Measurements from ENCODE around the gene NLK.

The NLK gene

DNA sequence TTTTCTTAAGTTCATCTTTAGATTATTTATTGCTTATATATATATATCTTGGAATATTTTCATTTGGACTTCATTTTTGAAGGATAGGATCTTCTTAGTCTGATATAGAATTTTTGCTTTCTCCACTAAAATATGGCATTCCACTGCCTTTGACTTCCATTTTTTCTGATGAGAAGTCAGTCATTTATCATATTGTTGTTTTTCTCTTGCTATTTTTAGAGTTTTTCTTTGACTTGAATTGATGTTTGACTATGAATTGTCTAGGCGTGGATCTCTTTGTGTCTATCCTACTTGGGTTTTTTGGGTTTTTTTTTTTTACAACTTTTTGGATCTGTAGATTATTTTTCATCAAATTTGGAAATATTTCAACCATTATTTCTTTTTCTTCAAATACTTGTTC lies 67.7 kb downstream of the NLK start:
- Histone ChIP-seq H3K27ac (ENCODE audit: low read depth, low read length) (no peak overlapping the region), H2AFZ (ENCODE audit: low read length, unreplicated experiment) (no peak overlapping the region), H3K79me2 (ENCODE audit: control insufficient read depth, insufficient read depth, low read length, unreplicated experiment) (peaks cover 16% of the 10 kb centered on the region), H3K4me1 (ENCODE audit: control insufficient read depth, insufficient read depth, low read length, unreplicated experiment) (peaks cover 17% of the 10 kb centered on the region), H3K27me3 (ENCODE audit: insufficient read depth, low read length) (no peaks in the 10 kb centered on the region), H3K4me3 (ENCODE audit: low read depth, low read length) (no peak overlapping the region), H3K36me3 (ENCODE audit: insufficient read depth, low read length) (0 out of 2 replicates have a peak, but pooled peaks cover 4% of the 10 kb centered on the region)

DNA sequence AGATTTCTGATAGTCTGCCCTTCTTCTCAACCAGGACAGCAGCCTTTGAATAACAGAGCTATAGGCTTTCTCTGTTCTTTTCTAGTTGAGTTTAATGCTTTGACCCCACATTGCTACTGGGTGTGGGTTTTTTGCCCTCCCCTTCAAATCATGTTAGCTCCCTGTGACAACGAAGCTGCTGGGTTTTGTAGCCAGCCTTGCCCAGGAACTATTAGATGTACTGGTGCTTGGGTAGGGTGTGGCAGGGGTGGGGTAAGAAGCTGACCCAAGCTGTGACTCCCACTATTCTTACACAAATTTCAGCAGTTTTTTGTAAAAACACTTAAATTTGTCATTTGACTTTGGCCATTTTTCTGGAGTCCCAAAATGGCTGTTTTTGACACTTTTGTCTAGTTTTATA lies 69.7 kb downstream of the NLK start:
- H3K4me1 ChIP-seq (ENCODE audit: control insufficient read depth, insufficient read depth, low read length, unreplicated experiment) = peaks cover 17% of the 10 kb centered on the region
- H3K79me2 ChIP-seq (ENCODE audit: control insufficient read depth, insufficient read depth, low read length, unreplicated experiment) = peaks cover 17% of the 10 kb centered on the region
- peak overlapping the region; percentile 37; the same call in 1 of the 2 replicates for H3K27ac ChIP-seq (ENCODE audit: low read depth, low read length)
- H2AFZ ChIP-seq (ENCODE audit: low read length, unreplicated experiment) = peak overlapping the region; percentile 83
- H3K4me3 ChIP-seq (ENCODE audit: low read depth, low read length) = peak overlapping the region; percentile 34; the same call in 1 of the 2 replicates
- H3K27me3 ChIP-seq (ENCODE audit: insufficient read depth, low read length) = no peaks in the 10 kb centered on the region
- H3K36me3 ChIP-seq (ENCODE audit: insufficient read depth, low read length) = 0 out of 2 replicates have a peak, but pooled peaks cover 4% of the 10 kb centered on the region

DNA sequence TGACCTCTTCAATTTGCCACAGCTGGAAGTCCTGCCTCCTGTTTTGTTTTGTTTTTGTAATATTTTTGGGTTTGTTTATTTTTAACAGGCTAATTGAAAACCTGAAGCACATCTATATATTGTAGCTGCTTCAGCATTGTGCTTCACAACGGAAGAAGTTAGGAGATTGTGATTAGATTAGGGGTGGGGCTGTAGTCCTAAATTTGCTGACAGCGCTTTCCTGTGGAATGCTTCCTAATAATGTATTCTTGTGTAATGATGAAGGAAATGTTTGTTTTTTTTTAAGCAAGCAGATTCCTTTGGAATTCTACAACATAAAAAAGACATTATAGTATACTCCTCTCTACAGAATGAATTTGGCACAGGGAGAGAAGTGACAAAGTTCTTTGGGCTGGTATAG lies 70.1 kb downstream of the NLK start:
- H3K27me3 ChIP-seq (ENCODE audit: insufficient read depth, low read length) = no peaks in the 10 kb centered on the region
- H3K4me1 ChIP-seq (ENCODE audit: control insufficient read depth, insufficient read depth, low read length, unreplicated experiment) = peaks cover 19% of the 10 kb centered on the region
- H3K27ac ChIP-seq (ENCODE audit: low read depth, low read length) = peak overlapping the region; percentile 37; the same call in 1 of the 2 replicates
- peak overlapping the region; percentile 34; the same call in 1 of the 2 replicates for H3K4me3 ChIP-seq (ENCODE audit: low read depth, low read length)
- peaks cover 17% of the 10 kb centered on the region for H3K79me2 ChIP-seq (ENCODE audit: control insufficient read depth, insufficient read depth, low read length, unreplicated experiment)
- 0 out of 2 replicates have a peak, but pooled peaks cover 4% of the 10 kb centered on the region for H3K36me3 ChIP-seq (ENCODE audit: insufficient read depth, low read length)
- H2AFZ ChIP-seq (ENCODE audit: low read length, unreplicated experiment) = peak overlapping the region; percentile 83

DNA sequence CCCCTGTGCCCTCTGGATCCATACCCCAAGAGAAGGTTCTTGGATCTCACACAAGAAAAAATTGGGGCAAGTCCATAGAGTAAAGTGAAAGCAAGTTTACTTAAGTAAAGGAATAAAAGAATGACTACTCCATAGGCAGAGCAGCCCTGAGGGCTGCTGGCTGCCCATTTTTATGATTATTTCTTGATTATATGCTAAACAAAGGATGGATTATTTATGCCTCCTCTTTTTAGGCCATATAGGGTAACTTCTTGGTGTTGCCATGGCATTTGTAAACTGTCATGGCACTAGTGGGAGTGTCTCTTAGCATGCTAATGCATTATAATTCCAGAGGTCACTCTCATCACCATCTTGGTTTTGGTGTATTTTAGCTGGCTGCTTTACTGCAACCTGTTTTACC lies 70.8 kb downstream of the NLK start:
- no peaks in the 10 kb centered on the region for H3K27me3 ChIP-seq (ENCODE audit: insufficient read depth, low read length)
- H3K79me2 ChIP-seq (ENCODE audit: control insufficient read depth, insufficient read depth, low read length, unreplicated experiment) = peaks cover 21% of the 10 kb centered on the region
- H3K36me3 ChIP-seq (ENCODE audit: insufficient read depth, low read length) = 0 out of 2 replicates have a peak, but pooled peaks cover 4% of the 10 kb centered on the region
- H3K4me1 ChIP-seq (ENCODE audit: control insufficient read depth, insufficient read depth, low read length, unreplicated experiment) = peaks cover 26% of the 10 kb centered on the region
- H3K27ac ChIP-seq (ENCODE audit: low read depth, low read length) = 0 out of 2 replicates have a peak overlapping the region, but pooled peaks have one; percentile 9
- no peak overlapping the region for H3K4me3 ChIP-seq (ENCODE audit: low read depth, low read length)
- no peak overlapping the region for H2AFZ ChIP-seq (ENCODE audit: low read length, unreplicated experiment)

DNA sequence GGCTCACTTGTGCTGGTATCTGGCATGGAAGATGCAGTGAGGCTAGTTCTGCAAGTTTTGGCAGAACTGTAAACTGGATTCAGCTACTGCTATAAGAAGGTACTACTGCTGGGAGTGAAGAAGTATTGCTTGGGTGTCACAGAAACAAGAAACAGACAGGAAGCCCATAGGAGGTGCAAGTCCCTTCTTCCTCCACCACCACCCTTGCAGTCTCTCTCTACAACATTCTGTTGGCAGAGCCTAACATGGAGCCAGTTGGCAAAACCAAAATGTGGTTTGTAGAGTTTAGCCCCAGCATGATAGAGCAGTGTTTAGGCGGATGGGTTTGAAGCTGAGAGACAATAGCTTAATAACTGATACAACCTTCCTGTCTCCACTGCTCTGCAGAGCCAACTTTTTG lies 72.6 kb downstream of the NLK start:
- Histone ChIP-seq H3K36me3 (ENCODE audit: insufficient read depth, low read length) (0 out of 2 replicates have a peak, but pooled peaks cover 4% of the 10 kb centered on the region), H3K4me3 (ENCODE audit: low read depth, low read length) (no peak overlapping the region), H2AFZ (ENCODE audit: low read length, unreplicated experiment) (no peak overlapping the region), H3K79me2 (ENCODE audit: control insufficient read depth, insufficient read depth, low read length, unreplicated experiment) (peaks cover 27% of the 10 kb centered on the region), H3K27me3 (ENCODE audit: insufficient read depth, low read length) (no peaks in the 10 kb centered on the region), H3K27ac (ENCODE audit: low read depth, low read length) (no peak overlapping the region), H3K4me1 (ENCODE audit: control insufficient read depth, insufficient read depth, low read length, unreplicated experiment) (peaks cover 32% of the 10 kb centered on the region)

DNA sequence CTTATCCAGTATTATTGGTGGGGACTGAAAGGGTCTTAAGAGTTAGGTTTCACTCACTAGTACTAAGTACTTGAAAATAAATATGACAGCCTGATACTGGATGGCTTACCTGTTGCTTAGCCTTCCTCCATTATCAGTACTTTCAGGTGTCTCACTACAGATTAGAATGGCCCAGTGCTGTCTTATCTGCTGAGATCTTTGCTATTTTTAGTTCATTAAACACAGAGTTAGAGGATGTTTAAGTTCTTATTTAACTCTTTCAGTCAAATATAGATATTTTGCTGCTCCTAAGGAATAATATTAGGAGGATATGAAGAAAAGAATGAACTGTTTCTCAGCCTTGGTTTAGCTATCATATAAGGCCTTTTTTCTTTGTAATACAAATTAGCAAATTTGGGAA lies 74.8 kb downstream of the NLK start:
- Histone ChIP-seq H3K4me3 (ENCODE audit: low read depth, low read length) (no peak overlapping the region), H3K27ac (ENCODE audit: low read depth, low read length) (no peak overlapping the region), H3K79me2 (ENCODE audit: control insufficient read depth, insufficient read depth, low read length, unreplicated experiment) (peaks cover 27% of the 10 kb centered on the region), H2AFZ (ENCODE audit: low read length, unreplicated experiment) (no peak overlapping the region), H3K4me1 (ENCODE audit: control insufficient read depth, insufficient read depth, low read length, unreplicated experiment) (peaks cover 27% of the 10 kb centered on the region), H3K36me3 (ENCODE audit: insufficient read depth, low read length) (no peaks in the 10 kb centered on the region), H3K27me3 (ENCODE audit: insufficient read depth, low read length) (no peaks in the 10 kb centered on the region)

DNA sequence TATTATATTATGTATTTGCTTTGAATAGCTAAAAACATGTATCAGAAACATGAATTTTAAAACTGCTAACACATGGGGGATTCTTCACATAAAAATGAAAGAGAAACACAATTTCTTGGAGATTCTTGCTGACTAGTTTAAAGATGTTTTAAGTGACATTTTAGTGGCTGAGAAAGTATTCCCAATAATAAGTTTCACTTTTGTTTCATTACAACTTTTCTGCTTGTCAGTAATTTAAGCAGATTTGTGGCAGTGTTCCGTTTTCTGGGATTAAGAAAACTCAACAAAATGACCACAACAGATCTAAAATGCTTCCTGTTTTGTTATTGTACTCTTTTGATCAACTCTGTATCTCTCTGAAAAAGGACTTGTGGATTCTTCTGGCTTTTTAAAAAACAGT lies 75.9 kb downstream of the NLK start:
- Histone ChIP-seq H3K79me2 (ENCODE audit: control insufficient read depth, insufficient read depth, low read length, unreplicated experiment) (peaks cover 25% of the 10 kb centered on the region), H3K27ac (ENCODE audit: low read depth, low read length) (no peak overlapping the region), H3K4me1 (ENCODE audit: control insufficient read depth, insufficient read depth, low read length, unreplicated experiment) (peaks cover 16% of the 10 kb centered on the region), H2AFZ (ENCODE audit: low read length, unreplicated experiment) (peak overlapping the region; percentile 21), H3K4me3 (ENCODE audit: low read depth, low read length) (peak overlapping the region; percentile 65), H3K27me3 (ENCODE audit: insufficient read depth, low read length) (no peaks in the 10 kb centered on the region), H3K36me3 (ENCODE audit: insufficient read depth, low read length) (no peaks in the 10 kb centered on the region)

DNA sequence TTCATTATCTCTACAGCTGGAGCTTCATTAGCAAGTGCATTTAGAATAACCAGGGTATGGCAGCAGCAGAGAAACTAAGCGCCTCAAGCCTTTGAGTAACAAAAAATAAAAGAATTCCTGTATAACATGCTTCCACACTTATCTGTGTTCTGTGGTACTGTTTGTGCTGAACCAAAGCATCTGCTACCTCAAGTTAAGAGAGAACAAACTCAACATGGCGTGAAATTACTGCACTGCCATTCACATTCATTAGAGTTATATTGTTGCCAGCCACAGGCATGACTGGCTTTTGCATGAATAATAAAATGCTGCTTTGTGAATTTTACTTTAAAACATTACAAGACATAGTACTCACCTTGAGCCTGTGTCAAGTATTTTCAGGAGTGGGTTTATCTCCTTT lies 76.6 kb downstream of the NLK start:
- Histone ChIP-seq H3K79me2 (ENCODE audit: control insufficient read depth, insufficient read depth, low read length, unreplicated experiment) (peaks cover 25% of the 10 kb centered on the region), H2AFZ (ENCODE audit: low read length, unreplicated experiment) (no peak overlapping the region), H3K36me3 (ENCODE audit: insufficient read depth, low read length) (peaks cover 1% of the 10 kb centered on the region; the same call in 1 of the 2 replicates), H3K27me3 (ENCODE audit: insufficient read depth, low read length) (no peaks in the 10 kb centered on the region), H3K4me1 (ENCODE audit: control insufficient read depth, insufficient read depth, low read length, unreplicated experiment) (peaks cover 15% of the 10 kb centered on the region), H3K4me3 (ENCODE audit: low read depth, low read length) (no peak overlapping the region), H3K27ac (ENCODE audit: low read depth, low read length) (no peak overlapping the region)

DNA sequence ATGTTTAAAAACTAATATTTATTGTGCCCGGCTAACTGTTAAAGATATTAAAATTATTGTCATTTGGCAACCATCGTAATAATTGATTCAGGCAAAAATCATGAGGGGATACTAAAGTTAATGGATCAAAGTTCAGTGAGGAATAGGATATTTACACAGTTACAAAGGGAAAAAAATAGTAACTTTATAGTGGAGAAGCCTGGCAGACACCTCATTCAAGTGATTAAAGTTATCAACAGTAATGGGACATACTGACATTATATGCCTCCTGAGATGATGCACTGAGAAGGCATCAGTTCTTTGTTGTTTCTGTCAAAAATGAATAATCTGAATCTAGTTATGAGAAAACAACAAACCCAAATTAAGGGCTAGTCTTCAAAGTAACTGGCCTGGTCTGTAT lies 77.1 kb downstream of the NLK start:
- Histone ChIP-seq H2AFZ (ENCODE audit: low read length, unreplicated experiment) (no peak overlapping the region), H3K27me3 (ENCODE audit: insufficient read depth, low read length) (no peaks in the 10 kb centered on the region), H3K79me2 (ENCODE audit: control insufficient read depth, insufficient read depth, low read length, unreplicated experiment) (peaks cover 23% of the 10 kb centered on the region), H3K4me3 (ENCODE audit: low read depth, low read length) (no peak overlapping the region), H3K36me3 (ENCODE audit: insufficient read depth, low read length) (peaks cover 6% of the 10 kb centered on the region; the same call in 1 of the 2 replicates), H3K4me1 (ENCODE audit: control insufficient read depth, insufficient read depth, low read length, unreplicated experiment) (peaks cover 15% of the 10 kb centered on the region), H3K27ac (ENCODE audit: low read depth, low read length) (no peak overlapping the region)

DNA sequence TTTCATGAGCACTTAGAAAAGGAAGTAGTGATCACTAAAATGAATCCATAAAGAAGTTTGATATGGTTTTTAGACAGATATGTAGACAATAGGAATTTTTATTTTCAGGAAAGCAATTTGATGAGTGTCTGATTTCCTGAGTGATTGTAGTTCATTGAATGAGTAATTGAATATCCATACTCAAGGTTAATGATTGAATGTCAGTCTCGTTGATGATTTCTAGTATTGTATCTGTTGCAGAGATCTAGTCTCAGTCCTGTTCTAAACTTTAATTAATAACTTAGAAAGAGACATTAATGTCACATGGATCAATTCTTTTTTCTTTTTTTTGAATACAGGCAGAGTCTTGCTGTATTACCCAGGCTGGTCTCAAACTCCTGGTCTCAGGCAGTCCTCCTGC lies 78.3 kb downstream of the NLK start:
- Histone ChIP-seq H3K27me3 (ENCODE audit: insufficient read depth, low read length) (no peaks in the 10 kb centered on the region), H3K27ac (ENCODE audit: low read depth, low read length) (no peak overlapping the region), H3K79me2 (ENCODE audit: control insufficient read depth, insufficient read depth, low read length, unreplicated experiment) (peaks cover 16% of the 10 kb centered on the region), H2AFZ (ENCODE audit: low read length, unreplicated experiment) (no peak overlapping the region), H3K36me3 (ENCODE audit: insufficient read depth, low read length) (peaks cover 6% of the 10 kb centered on the region; the same call in 1 of the 2 replicates), H3K4me1 (ENCODE audit: control insufficient read depth, insufficient read depth, low read length, unreplicated experiment) (peaks cover 15% of the 10 kb centered on the region), H3K4me3 (ENCODE audit: low read depth, low read length) (no peak overlapping the region)

DNA sequence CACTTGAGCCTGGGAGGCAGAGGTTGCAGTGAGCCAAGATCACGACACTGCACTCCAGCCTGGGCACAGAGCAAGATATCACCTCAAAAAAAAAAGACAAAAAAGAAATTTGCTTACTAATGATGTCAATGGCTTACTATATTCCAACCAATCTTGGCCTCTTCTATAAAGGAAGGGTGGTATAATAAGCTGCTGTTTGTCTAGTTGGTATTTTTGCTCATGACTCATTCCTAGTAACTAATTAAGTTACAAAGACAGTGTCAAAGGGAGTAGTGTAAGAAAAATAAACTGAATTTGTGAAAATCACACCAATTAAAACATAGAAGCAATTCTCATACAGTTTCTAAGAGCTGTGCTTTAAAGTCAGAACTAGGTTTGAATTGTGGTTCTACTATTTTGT lies 82.5 kb downstream of the NLK start:
- Histone ChIP-seq H3K27ac (ENCODE audit: low read depth, low read length) (no peak overlapping the region), H3K79me2 (ENCODE audit: control insufficient read depth, insufficient read depth, low read length, unreplicated experiment) (no peaks in the 10 kb centered on the region), H3K4me1 (ENCODE audit: control insufficient read depth, insufficient read depth, low read length, unreplicated experiment) (no peaks in the 10 kb centered on the region), H3K4me3 (ENCODE audit: low read depth, low read length) (no peak overlapping the region), H3K36me3 (ENCODE audit: insufficient read depth, low read length) (peaks cover 6% of the 10 kb centered on the region; the same call in 1 of the 2 replicates), H2AFZ (ENCODE audit: low read length, unreplicated experiment) (no peak overlapping the region), H3K27me3 (ENCODE audit: insufficient read depth, low read length) (no peaks in the 10 kb centered on the region)
